NCI-H446 treated with DMSO at 0.1 percent for 48 hours (cell line): Measurements from ENCODE around the gene LYSMD1.

Experiments
- DNase-seq: peaks from one replicate; lab custom pipeline; 2025; lab: John Stamatoyannopoulos, UW

LYSMD1 gene

DNA sequence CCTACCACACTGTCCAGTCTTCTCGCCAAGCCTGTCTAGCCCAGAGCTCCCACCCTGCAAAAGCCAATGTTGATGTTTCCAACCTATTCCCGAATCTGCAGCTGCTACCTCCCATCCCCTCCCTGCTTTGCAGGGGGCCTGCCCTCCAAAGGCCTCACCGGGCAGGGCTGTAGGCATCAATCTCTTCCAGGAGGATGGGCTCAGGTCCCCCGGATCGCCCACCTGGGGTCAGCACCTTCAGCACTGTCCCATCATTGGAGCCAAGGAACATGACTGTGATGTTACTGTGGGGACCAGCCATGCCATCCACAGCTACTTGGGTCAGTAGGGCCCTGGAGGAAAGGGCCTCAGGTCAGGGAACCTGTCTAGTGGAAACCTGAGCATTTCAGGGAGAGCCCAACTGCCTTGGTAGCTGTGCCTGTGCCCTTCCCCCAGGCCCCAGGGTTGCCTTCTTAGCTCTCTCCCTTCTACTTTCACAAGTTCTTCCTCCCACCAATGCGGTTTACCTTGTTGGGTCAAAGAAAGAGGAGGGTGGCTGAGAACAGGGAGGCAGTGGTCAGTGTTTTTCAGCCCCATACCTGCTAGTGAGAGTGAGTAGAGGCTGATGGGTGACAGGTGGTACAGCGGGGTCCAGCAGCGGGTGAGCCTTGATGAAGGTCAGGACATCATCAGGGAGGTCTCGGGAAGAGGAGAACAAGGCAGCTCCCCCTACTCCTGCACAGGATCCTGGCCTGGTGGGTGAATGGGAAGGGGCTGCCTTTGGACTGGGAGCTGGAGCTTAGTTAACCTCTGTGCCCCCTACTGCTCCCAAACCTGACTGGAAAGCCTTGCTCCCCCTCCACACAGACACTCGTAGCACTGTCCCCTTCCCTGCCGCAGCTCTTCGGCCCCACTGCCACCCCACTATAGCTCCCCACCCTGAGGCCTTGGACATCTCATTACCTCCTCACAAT is 30.0 kb downstream of the LYSMD1 start:
- DNase-seq: no peak

DNA sequence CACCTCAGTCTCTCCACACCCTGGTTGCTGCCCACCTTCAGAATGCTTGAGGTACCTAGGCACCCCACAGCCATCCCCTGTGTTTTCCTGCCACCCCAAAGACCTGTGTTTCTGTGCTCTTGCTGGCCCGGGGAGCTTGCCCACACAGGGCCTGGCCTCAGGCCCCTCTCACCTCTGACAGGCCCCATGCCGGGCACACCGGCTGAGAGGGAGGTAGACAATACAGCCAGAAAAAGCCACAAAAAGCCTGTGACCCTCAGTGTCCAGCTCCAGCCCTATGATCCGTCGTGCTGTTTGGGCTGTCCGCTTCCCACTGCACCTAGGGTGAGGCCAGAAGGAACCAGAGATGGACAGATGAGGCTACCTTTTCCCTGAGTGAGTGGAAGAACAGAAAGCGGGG is 30.7 kb downstream of the LYSMD1 start:
- no peak for DNase-seq

DNA sequence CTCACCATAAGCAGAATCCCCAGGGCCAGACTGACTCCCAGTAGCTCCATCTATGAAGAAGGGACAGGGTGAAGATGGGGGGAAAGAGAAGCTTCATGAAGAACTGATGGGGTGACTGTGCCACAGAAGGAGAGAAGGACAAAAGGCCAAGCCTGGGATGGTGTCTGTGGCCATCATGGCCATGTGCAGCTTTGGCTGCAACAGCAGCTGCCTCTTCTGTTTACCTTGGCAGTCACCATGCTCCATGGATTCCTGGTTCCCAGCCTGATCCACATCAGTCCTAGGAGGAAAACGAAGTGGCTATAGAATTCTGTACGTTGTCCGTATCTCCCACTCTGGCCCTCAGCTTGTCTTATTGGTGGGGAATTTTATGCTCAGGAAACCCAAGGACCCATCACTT is 31.3 kb downstream of the LYSMD1 start:
- DNase-seq: no peak

DNA sequence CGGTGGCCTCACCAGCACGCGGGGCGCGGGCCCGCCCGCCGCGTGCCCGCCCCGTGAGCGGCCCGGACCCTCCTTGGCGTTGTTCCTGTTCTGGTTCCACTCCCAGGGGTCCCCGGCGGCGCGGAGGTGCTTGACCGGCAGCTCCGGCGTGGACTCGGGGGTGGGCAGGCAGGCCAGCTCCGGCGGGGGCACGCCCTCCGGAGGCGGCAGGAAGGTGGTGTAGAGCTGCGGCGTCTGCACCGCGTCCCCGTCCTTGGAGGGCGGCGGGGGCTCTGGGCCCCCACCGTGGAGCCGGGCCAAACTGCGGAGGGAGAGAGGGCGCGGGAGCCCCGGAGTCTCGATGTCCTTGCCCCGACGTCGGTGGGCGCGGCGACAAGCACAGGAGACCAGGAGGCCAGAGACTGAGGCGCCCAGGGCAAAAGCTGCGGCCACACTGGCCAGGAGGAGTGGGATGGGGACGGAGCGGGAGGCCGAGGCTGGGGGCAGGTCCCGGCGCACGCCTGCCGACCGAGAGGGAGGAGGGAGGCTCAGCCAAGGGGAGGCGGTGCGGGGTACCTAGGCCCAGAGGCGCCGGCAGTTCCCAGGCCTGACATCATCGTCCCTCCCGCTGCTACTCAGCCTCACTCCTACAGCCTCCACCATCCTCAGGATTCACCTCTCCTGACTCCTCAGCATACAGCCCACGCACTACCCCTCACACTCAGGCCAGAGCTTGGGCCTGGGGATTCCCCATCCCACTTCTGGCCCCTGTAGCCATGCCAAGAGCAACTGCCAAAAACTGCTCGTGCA is 32.5 kb downstream of the LYSMD1 start:
- DNase-seq: no peak

DNA sequence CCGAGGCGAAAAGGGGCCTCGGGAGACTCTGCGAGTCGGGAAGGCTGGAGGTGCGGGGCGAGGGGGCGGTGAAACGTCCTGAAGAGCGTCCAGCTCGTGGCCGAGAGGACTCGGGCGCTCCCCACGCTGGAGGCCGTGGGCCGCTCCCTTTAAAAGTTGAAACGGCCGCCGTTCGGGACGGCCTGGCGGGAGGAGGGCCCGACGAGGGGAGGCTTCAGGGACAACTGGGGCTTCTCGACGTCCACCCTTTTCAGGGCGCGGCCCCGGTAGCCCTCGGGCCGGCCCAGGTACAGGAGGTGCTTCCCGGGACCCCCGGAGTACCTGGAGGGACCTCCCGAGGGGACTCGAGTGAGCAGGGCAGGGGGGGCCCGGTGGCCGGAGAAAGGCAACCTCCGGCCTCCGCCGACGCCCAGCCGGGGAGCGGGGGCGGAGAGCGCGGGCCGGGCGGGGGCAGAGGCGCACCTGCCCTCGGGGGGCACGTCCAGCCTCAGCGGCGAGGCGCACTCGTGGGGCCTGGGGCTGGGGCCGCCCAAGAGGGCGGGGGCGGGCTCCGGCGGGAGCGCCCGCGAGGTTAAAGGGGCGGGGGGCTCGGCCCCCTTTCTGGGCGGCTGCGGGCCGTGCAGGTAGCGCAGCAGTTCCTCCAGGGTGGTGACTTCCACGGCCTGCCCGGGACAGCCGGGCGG is 33.2 kb downstream of the LYSMD1 start:
- no peak for DNase-seq

DNA sequence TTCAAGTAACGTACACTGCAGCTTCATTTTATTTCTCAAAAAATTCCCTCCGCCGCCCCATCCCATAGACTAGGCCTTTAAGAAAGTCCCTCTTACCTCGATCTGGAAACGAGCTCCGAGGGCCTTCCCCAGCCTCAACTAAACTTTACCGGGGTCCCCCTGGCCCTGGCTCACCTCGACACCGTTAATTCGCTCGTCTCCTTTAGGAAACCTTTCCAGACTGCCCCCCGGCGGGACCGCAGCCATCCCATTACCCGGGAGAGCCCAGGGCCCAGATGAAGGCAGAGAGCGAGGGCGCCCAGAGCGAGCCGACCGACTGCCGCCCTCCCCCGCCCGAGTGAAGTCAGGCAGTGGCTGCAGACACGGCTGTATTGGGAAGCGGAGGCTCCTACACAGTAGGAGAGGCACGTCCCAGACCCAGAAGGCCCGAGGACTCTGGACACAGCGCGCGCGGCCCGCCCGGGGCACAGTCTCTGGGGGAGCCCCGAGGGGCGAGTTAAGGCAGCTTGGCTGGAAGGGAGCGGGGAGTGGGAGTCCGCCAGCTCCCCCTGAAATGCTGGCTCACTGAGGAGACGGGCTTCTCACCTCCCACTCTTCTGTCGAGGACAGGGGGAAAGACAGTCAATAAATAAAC is 33.9 kb downstream of the LYSMD1 start:
- DNase-seq: no peak

DNA sequence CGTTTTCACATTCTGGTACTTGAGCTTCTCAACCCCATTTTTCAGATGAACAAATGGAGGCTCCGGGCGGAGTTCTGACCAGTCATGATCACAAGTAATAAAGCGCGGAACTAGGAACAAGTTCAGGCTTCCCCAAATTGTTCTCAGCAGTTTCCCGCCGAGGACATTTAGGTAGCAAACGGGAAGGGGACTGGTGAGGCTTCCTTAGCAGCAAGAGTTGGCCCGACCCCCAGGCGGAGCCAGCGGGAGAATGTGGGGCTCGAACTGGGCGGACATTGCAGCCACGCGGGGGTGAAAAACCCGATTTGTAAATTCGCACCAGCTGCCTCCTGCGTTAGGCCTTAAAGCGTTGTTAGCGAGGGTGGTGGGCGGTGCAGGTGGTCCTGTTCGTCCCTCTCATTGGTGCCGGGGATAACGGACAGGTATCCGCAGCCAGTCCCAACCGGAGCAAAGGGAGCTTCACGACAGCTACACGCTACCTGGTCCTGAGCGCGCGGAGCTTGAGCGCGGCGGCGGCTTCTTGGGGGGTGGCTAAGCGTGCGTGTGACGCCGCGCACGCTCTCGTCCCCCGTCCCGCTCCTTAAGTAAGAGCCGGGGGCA is 34.6 kb downstream of the LYSMD1 start:
- DNase-seq: no peak

DNA sequence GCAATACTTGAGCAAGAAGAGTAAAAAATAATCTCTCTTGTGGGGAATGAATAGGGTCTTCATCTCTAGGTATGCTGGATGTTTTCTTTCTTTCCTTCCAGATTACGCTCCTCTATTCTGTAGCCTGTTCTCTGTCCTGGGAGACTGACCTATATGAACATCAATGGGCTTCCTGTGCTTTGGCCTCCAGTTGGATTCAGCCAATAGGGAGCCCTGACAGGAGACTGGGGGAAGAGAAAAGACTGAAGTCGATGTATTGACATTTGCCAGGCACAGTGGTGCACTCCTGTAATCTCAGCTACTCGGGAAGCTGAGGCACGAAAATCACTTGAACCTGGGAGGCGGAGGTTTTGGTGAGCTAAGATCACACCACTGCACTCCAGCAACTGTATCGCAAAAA is 36.9 kb downstream of the LYSMD1 start:
- no peak for DNase-seq

DNA sequence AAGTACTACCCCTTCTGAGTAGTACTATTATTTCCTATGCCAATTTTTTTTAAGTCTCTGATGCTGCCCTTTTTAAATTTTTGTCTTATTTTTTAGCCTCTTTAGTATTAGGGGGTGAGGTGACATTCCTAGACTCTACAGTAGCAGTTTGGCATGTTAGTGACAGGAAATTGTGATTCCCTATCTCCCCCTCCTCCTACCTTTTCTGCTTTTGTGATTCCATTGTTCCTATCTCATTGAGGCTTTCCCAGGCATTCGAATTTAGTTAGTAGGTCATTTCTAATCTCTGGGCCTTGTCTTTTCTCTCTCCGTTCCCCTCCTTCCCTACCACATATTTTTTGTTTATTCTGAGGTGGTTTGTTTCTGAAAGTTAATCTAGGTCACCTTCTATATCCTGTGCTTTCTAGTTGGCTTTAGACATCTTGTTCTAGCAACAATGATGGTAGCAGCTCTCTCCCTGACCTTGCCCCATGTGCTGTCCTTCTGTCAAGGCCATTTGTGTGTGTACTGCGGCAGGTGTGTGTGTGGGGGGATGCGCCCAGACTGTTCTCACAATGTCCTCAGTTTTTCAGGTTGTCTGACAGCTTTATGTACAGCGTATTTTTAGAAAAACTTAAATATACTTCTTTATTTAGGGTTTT is 40.8 kb downstream of the LYSMD1 start:
- no peak for DNase-seq

DNA sequence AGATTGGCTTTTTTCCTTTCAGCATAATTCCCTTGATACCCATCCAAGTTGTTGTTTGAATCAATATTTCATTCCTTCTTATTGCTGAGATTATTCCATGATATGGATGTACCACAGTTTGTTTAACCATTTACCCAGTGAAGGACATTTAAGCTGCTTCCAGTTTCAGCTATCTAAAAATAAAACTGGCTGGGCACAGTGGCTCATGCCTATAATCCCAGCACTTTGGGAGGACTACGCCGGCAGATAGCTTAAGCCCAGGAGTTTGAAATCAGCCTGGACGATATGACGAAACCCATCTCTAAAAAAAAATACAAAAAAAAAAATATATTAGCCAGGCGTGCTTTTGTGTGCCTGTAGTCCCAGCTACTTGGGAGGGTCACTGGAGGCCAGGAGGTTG is 51.8 kb downstream of the LYSMD1 start:
- no peak for DNase-seq
